ENCODE data around the gene GPSM1.

The GPSM1 gene

GRCh38 chr9:136407911-136408310 lies 80.6 kb downstream of the GPSM1 start:
- no peak for DNase-seq (ENCODE audit: low read depth in 2 of 2, low spot score in 1 of 2)
